GM19397 (cell line): ENCODE measurements around the gene CNTN2.

Experiments used
- ATAC-seq: cut with Tn5 transposase; IDR thresholded peaks from one replicate; pipeline ENCODE4 v1.9.1; 2021; ENCODE audit warnings: mild to moderate bottlenecking, moderate library complexity; ENCODE audit not compliant: unreplicated experiment

CNTN2 gene

DNA sequence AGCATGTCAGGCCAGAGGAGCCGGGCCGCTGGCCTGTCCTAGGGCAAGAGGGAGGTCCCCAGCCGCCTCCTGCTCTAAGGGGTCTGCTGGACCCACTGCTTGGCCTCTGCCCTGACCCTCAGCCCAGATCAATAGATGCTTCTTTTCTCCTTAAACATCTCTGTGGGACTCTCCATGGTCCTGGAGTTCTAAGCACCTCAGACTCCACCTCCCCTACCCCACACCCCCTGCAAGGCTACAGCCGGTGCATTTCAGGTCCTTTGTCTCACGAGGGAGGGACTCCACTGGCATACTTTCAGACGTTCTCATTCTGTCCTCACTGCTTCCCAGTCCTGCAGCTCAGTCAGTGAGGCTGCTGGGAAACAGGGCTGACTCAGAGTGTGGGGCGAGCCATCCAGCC lies 11.0 kb downstream of the CNTN2 start:
- no peak for ATAC-seq

DNA sequence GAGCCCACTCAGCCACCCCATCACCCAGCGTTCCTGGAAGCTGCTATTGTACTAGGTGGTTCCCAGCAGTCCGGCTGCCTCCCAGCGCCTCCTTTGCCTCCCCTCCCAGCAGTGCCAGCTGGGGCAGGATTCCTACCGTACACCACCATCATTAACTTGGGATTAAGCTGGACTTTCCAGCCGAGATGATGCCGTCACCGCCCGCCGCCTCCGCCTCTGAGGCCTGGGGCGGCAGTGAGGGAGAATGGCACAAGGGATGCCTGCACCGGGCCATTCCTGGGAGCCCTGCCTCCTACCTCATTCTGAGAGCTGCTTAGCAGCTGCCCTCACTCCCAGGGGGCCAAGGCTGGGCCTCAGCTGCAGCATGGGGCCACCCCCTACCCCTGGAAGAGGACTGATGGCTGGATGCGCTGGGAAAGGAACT lies 13.2 kb downstream of the CNTN2 start:
- no peak for ATAC-seq

DNA sequence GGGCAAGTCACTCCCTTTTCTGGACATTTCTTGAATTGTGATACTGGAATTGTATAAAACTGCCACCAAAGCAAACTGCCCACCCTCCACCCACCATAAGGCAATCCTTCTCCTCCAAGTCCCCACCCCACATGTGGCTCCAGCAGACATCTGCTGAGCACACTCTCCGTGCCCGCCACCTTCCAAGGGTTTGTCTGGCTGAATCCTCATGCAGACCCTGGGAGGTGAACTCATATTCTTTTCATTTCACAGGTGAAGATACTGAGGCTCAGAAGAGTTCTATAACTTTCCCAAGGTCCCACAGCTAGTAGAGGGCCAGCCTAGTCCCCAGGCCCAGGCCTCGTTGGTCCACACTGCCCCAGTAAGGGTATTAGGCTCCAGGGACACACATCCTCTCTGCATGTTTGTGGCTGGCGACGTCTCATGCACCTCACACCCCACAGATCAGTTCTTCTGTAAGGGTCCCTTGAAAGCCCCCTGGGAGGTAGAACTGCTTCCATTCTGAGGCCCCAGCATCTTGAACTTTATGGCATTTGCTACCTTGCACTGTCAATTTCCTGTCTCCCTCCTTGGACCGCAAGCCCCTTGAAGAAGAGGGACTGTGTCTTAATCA lies 14.1 kb downstream of the CNTN2 start:
- no peak for ATAC-seq

GRCh38 chr1:205057808-205058575 lies 15.0 kb downstream of the CNTN2 start:
- ATAC-seq = no peak

DNA sequence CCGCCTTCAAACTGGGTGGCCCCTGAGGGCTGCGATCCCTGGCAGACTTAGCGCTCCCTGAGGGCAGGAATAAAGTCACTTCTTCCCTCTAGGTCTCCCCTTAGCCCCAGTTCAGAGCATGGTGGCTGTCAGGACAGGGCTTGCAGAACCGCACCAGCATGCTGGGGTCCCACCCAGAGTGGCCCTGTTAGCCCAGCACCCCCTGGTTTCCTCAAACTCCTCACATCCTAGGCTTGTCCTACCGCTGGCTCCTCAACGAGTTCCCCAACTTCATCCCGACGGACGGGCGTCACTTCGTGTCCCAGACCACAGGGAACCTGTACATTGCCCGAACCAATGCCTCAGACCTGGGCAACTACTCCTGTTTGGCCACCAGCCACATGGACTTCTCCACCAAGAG lies 15.8 kb downstream of the CNTN2 start:
- ATAC-seq = no peak

DNA sequence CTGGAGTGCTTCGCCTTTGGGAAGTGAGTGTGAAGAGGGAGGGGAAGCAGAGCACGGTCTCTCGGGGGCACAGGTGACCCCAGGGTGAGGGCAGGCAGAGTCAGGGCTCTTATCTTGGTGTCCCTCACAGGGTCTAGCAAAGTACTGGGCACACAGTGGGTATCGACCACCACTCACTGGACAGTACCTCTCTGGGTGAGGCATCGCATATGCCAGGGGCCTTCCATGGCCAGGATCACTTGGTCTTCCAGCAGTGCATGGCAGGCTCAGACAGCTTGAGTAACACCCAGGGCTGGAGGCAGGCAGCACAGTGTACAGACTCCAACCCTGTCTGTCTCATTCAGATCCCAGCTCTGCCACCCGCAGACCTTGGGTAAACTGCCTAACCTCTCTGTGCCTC lies 16.6 kb downstream of the CNTN2 start:
- no peak for ATAC-seq

- no peak for ATAC-seq
Measured at GRCh38 chr1:205060746-205061145, 17.7 kb downstream of the CNTN2 start.

- no peak for ATAC-seq
Measured at GRCh38 chr1:205061227-205061626, 18.2 kb downstream of the CNTN2 start.

- no peak for ATAC-seq
Measured at GRCh38 chr1:205061665-205062069, 18.7 kb downstream of the CNTN2 start.

GRCh38 chr1:205062319-205062718 lies 19.3 kb downstream of the CNTN2 start:
- no peak for ATAC-seq

DNA sequence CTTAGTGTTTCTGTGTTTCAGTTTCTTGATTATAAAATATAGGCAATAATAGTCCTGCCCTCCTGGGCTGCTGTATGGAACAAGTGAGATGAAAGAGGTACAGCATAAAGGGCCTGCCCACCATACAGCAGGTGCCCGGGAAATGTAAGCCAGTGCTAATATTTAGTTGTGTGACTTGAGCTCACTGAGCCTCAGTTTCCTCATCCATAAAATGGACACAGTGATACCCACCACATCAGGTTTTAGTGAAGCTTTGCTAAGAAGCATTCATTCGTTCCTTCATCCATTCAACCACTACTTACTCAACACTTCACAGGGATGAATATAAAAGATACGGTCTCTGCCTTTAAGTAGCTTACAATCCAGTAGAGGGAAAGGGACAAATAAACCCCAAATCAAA lies 19.9 kb downstream of the CNTN2 start:
- no peak for ATAC-seq

- ATAC-seq = no peak
Measured at GRCh38 chr1:205064301-205064700, 21.3 kb downstream of the CNTN2 start.

GRCh38 chr1:205064741-205065316 lies 21.8 kb downstream of the CNTN2 start:
- ATAC-seq = no peak

DNA sequence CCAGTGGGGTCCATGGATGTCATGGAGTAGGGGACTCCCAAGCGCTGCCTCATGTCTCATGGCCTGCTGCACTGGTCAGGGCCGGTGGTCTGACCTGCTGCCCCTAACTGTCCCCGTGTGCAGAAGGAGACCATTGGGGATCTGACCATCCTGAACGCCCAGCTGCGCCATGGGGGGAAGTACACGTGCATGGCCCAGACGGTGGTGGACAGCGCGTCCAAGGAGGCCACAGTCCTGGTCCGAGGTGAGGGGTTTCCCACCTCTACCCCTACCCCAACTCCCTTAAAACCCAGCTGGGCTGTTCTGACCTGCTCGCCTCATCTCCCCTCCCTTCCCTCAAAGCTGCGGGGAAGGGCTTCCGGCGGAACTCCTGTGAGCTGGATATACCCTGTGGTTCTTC lies 22.7 kb downstream of the CNTN2 start:
- no peak for ATAC-seq

GRCh38 chr1:205066141-205066818 lies 23.3 kb downstream of the CNTN2 start:
- ATAC-seq = no peak

DNA sequence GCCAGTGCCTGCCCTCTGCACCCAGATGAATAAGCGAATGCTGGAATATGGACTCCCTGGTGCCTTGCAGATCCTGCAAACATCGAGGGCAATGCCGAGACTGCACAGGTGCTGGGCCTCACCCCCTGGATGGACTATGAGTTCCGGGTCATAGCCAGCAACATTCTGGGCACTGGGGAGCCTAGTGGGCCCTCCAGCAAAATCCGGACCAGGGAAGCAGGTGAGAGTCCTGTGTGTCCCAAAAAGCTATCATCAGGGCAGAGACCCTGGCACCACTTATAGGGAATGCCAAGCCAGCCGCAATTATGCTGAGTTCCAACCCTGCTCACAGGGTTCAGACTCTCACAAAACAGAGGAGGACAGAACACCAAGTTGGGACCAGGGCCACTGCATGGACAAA lies 24.0 kb downstream of the CNTN2 start:
- no peak for ATAC-seq

GRCh38 chr1:205068001-205068400 lies 25.0 kb downstream of the CNTN2 start:
- ATAC-seq = no peak

DNA sequence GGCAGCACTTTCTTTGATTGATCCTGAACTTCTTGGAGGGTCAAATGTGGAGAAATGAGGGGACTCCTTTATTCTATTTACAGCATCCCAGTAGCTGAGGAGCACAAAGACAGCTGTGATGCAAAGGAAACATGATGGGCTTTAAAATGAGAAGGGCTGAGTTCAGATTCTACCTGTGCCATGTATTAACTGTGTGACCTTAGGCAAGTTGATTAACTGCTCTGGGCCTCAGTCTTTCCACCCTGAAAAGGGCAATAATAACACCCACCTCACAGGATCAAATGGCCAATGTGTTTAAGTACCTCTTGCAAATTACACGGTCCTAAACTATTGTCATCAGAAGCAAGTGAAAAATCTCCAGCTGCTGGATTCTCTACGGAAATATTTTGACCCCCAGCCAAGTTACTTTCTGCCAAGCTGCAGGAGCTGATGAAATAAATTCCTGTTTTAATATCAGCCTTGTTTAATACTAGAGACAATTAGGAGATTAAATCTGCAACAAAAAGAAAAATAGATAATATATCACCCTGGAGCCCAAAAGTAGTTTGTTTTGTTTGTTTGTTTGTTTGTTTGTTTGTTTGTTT lies 25.5 kb downstream of the CNTN2 start:
- ATAC-seq = no peak

GRCh38 chr1:205069371-205070125 lies 26.5 kb downstream of the CNTN2 start:
- no peak for ATAC-seq

DNA sequence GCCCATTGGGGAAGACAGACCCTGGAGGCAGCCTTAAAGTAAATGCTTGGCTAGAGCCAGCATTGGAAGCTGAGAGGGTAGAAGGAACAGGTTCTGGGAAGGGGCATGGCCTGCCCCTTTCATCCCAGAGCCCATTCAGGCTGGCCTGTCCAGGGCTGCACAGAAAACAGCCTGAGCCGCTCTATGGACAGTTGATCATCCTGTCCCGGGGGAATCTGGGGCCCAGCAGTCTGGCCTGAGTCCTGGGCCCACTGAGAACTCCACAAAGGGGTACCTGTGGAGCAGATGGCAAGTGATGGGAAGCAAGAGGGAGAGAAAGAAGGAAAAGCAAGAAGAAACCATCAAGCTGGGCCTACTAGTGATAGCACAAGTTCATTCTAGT lies 28.0 kb downstream of the CNTN2 start:
- no peak for ATAC-seq

DNA sequence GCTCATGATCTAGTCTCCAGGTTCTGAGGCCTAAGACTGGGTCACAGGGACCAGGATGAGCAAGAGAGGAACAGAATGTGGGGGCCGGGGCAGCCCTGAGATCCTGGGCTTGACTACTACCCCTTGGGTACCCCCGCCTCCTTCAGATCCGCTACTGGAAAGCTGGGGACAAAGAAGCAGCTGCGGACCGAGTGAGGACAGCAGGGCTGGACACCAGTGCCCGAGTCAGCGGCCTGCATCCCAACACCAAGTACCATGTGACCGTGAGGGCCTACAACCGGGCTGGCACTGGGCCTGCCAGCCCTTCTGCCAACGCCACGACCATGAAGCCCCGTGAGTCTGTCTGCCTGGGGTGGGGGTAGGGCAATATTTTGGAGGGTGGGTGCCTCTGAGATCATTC lies 28.8 kb downstream of the CNTN2 start:
- no peak for ATAC-seq
